Osteoblast (primary cell): ENCODE data around the gene NLRP4. TPM values are rescaled to one million over a fixed set of nuclear protein-coding genes. Genes with fewer than 3 reads are reported as not detected.
A peak's percentile ranks its signal among the peaks of the same experiment; 100 is the strongest.

Source experiments
- DNase-seq: peaks from one replicate; pipeline ENCODE4 v3.0.0; 2011; ENCODE audit warnings: low spot score, mixed read lengths; ENCODE audit not compliant: insufficient read length; ENCODE audit errors: missing footprints
- H2AFZ ChIP-seq: 2 replicates; pipeline ENCODE4 v1.6.0; 2011; ENCODE audit warnings: mild to moderate bottlenecking, low read length
- H3K27ac ChIP-seq: 2 replicates; pipeline ENCODE4 v1.5.1; 2011; ENCODE audit warnings: mild to moderate bottlenecking, low read depth, low read length, moderate library complexity
- H3K27me3 ChIP-seq: 2 replicates; pipeline ENCODE4 v1.6.0; 2012; ENCODE audit warnings: mild to moderate bottlenecking, control low read depth, inconsistent platforms, low read length, moderate library complexity; ENCODE audit not compliant: insufficient read depth
- H3K36me3 ChIP-seq: 2 replicates; pipeline ENCODE4 v1.5.1; 2011; ENCODE audit warnings: mild to moderate bottlenecking, low read length, control low read depth, moderate library complexity; ENCODE audit not compliant: insufficient read depth
- H3K4me1 ChIP-seq: 2 replicates; pipeline ENCODE4 v1.5.1; 2011; ENCODE audit warnings: mild to moderate bottlenecking, low read length, control low read depth, moderate library complexity; ENCODE audit not compliant: insufficient read depth
- H3K4me2 ChIP-seq: 2 replicates; pipeline ENCODE4 v1.6.0; 2011; ENCODE audit warnings: mild to moderate bottlenecking, low read length; ENCODE audit not compliant: insufficient read depth
- H3K4me3 ChIP-seq: fragments of 200-600 bp; sonication (generic); 3 replicates; pipeline ENCODE4 v1.5.1; 2012; ENCODE audit warnings: mild to moderate bottlenecking, low read length, inconsistent platforms; ENCODE audit not compliant: insufficient read depth
- H3K79me2 ChIP-seq: 2 replicates; pipeline ENCODE4 v1.6.0; 2012; ENCODE audit warnings: mild to moderate bottlenecking, low read length, control low read depth, inconsistent platforms; ENCODE audit not compliant: insufficient read depth
- H3K9me3 ChIP-seq: 2 replicates; pipeline ENCODE4 v1.5.1; 2011; ENCODE audit warnings: low read depth, low read length, control low read depth
- H4K20me1 ChIP-seq: 2 replicates; pipeline ENCODE4 v1.6.0; 2012; ENCODE audit warnings: mild to moderate bottlenecking, low read length, control low read depth; ENCODE audit not compliant: insufficient read depth
- total RNA-seq: library from RNA; depleted of rRNA; stranded (reverse); fragments of >200 nt; gene quantifications from 2 replicates; pipeline ENCODE4 v1.2.3, GENCODE V29; 2012
- TF ChIP-seq, protein P1 (sequence below): IDR thresholded peaks from 2 replicates; pipeline ENCODE4 v1.5.1; 2011; ENCODE audit warnings: mild to moderate bottlenecking, low read depth, low read length, moderate library complexity; ENCODE audit errors: extremely low read depth

The NLRP4 gene, protein sequence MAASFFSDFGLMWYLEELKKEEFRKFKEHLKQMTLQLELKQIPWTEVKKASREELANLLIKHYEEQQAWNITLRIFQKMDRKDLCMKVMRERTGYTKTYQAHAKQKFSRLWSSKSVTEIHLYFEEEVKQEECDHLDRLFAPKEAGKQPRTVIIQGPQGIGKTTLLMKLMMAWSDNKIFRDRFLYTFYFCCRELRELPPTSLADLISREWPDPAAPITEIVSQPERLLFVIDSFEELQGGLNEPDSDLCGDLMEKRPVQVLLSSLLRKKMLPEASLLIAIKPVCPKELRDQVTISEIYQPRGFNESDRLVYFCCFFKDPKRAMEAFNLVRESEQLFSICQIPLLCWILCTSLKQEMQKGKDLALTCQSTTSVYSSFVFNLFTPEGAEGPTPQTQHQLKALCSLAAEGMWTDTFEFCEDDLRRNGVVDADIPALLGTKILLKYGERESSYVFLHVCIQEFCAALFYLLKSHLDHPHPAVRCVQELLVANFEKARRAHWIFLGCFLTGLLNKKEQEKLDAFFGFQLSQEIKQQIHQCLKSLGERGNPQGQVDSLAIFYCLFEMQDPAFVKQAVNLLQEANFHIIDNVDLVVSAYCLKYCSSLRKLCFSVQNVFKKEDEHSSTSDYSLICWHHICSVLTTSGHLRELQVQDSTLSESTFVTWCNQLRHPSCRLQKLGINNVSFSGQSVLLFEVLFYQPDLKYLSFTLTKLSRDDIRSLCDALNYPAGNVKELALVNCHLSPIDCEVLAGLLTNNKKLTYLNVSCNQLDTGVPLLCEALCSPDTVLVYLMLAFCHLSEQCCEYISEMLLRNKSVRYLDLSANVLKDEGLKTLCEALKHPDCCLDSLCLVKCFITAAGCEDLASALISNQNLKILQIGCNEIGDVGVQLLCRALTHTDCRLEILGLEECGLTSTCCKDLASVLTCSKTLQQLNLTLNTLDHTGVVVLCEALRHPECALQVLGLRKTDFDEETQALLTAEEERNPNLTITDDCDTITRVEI
- total RNA-seq, result not detected in 2 replicates

DNA sequence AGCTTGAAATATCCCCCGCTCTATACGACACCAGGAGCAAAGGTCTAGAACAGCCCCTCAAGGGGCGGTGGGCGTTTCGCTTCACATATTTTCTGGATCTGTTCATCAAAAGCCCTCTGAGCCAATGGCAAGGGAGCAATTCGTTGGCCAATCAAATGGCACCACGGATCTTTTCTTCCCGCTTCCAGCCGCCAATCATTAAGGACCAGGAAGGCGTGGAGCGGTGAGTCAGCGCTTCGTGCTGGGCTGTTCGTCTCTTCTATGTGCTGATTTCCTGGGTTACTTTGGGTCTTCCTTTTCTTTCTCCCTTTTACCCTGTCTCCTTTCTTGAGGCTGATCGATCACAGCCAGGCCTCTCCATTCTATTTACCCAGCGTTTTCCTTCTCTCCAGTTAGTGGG is at the start of gene NLRP4:
TSS of gene NLRP4 (plus strand) at position 201 of the 400 bp plus-strand sequence. CDS start 15,541 bp downstream, outside the sequence.
- TF ChIP-seq, protein P1, sequence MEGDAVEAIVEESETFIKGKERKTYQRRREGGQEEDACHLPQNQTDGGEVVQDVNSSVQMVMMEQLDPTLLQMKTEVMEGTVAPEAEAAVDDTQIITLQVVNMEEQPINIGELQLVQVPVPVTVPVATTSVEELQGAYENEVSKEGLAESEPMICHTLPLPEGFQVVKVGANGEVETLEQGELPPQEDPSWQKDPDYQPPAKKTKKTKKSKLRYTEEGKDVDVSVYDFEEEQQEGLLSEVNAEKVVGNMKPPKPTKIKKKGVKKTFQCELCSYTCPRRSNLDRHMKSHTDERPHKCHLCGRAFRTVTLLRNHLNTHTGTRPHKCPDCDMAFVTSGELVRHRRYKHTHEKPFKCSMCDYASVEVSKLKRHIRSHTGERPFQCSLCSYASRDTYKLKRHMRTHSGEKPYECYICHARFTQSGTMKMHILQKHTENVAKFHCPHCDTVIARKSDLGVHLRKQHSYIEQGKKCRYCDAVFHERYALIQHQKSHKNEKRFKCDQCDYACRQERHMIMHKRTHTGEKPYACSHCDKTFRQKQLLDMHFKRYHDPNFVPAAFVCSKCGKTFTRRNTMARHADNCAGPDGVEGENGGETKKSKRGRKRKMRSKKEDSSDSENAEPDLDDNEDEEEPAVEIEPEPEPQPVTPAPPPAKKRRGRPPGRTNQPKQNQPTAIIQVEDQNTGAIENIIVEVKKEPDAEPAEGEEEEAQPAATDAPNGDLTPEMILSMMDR, result no peak
- H3K79me2 ChIP-seq, result no peaks in the 10 kb centered on the region

DNA sequence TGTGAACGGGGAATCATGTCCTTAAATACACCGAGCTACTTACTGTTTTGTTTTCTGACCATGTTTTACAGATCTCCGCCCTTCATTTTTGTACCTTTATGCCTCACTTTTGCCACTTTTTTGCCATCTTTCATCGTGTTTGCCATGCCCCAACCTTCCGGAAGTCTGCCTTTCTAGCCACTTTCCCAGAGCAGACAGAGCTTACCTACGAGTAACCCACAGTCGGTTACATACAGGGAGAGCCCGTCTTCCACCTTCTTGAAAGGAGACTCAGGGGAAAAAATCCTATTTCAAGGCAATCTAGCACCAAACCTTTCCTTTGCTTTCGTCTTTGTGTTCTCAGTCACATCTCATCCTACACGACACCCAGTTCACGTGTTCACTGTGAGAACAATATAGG is 41.3 kb upstream of the NLRP4 start:
- Histone ChIP-seq H3K4me3 (no peak overlapping the region), H3K4me2 (no peak overlapping the region), H3K79me2 (no peaks in the 10 kb centered on the region), H3K27me3 (no peaks in the 10 kb centered on the region), H3K9me3 (no peaks in the 10 kb centered on the region), H2AFZ (no peak overlapping the region), H3K27ac (no peak overlapping the region), H3K4me1 (no peaks in the 10 kb centered on the region), H4K20me1 (no peaks in the 10 kb centered on the region), H3K36me3 (no peaks in the 10 kb centered on the region)
- TF ChIP-seq, protein P1, result no peak
- peak; percentile 74 for DNase-seq

More for the DNA sequence above, at the start of gene NLRP4:
- Histone ChIP-seq H3K27ac (no peak within 1 kb of the TSS), H2AFZ (no peak within 1 kb of the TSS), H3K9me3 (no peaks in the 10 kb centered on the region), H3K36me3 (no peaks in the 10 kb centered on the region), H3K4me3 (no peak within 1 kb of the TSS), H3K27me3 (no peaks in the 10 kb centered on the region), H4K20me1 (no peaks in the 10 kb centered on the region), H3K4me2 (no peak within 1 kb of the TSS), H3K4me1 (no peaks in the 10 kb centered on the region)
- no peak for DNase-seq

DNA sequence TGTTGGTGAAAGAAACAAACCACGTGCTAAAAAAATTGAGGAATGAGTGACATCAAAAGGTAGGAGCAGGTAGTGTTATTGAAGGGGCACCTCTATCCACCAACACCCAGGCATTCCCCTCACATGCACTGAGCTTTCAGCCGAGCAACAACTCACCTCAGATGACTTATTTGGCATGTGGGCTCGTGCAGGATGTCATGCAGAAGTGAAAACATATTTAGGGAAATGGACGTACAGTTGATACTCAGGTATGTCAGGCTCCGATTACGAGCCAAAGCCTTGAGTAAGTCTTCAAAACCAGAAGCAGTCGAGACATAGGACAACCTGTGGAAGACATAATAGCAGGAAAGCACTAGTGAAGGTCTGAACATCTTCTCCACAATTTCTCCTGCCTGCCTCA is 34.9 kb upstream of the NLRP4 start:
- Histone ChIP-seq H3K27ac (no peak overlapping the region), H3K4me2 (no peak overlapping the region)
- no peak for DNase-seq

More for the DNA sequence above, 34.9 kb upstream of the NLRP4 start:
- H3K36me3 ChIP-seq, result no peaks in the 10 kb centered on the region
- no peaks in the 10 kb centered on the region for H3K9me3 ChIP-seq
- no peaks in the 10 kb centered on the region for H4K20me1 ChIP-seq
- H3K27me3 ChIP-seq, result no peaks in the 10 kb centered on the region
- H3K4me1 ChIP-seq, result no peaks in the 10 kb centered on the region
- TF ChIP-seq, protein P1, result no peak
- H2AFZ ChIP-seq, result no peak overlapping the region
- no peak overlapping the region for H3K4me3 ChIP-seq
- H3K79me2 ChIP-seq, result no peaks in the 10 kb centered on the region
